HG02588 (cell line): ENCODE data around the gene PGP.
"Not testable (repeated sequence)": the region's sequence is repeated elsewhere in the genome, so short reads cannot be mapped to it uniquely, and the experiment has no call there.

ENCODE experiments used
- ATAC-seq: cut with Tn5 transposase; IDR thresholded peaks from one replicate; pipeline ENCODE4 v1.9.1; 2021; ENCODE audit warnings: mild to moderate bottlenecking, moderate library complexity; ENCODE audit not compliant: unreplicated experiment

PGP gene, protein sequence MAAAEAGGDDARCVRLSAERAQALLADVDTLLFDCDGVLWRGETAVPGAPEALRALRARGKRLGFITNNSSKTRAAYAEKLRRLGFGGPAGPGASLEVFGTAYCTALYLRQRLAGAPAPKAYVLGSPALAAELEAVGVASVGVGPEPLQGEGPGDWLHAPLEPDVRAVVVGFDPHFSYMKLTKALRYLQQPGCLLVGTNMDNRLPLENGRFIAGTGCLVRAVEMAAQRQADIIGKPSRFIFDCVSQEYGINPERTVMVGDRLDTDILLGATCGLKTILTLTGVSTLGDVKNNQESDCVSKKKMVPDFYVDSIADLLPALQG

DNA sequence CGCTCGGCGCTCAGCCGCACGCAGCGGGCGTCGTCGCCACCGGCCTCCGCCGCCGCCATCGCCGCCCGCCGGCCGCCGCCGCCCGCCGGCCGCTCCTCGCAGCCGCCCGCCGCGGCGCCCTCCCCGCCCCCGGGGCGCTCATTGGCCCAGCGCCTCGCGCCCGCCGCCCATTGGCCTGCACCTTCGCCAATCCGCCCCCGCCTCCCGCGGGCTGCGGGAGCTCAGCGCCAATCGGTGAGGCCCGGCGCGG is at the start of gene PGP:
TSS of gene PGP (minus strand) at position 122 of the 250 bp plus-strand sequence. CDS start at position 59, 63 bp downstream.
- peak; percentile 84 for ATAC-seq

DNA sequence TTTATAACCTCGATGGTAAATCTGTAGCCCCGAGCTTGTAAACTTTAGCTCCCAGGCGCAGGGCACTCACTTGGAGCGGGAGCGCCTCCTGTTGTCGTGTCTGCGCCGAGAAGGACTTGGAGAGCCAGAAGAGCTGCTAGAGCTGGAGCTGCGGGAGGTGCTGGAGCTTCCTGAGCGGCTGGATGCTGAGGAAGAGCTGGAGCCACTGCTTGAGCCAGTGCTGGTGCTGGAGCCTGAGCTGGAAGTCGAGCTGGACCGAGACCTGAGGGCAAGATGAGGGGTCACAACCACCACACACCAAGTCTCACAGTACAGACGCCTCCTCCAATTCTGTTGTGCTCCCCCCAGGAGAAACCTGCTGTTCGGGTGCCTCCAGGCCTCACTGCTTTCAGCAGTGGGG is 48.4 kb upstream of the PGP start:
- not testable (repeated sequence) for ATAC-seq

DNA sequence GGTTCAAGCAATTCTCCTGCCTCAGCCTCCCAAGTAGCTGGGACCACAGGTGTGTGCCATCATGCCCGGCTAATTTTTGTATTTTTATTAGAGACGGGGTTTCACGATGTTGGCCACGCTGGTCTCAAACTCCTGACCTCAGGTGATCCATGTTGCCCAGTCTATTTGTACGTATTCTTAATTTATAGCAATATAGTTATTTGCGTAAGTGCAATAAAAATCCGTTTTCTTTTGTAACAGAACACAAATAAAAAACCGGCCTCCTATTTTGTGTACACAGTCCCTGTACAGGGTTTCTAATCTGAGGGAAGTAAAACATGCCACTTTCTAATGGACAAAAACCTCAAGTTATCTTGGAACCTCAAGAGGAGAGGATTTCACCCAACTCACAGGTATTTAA is 45.6 kb upstream of the PGP start:
- no peak for ATAC-seq

DNA sequence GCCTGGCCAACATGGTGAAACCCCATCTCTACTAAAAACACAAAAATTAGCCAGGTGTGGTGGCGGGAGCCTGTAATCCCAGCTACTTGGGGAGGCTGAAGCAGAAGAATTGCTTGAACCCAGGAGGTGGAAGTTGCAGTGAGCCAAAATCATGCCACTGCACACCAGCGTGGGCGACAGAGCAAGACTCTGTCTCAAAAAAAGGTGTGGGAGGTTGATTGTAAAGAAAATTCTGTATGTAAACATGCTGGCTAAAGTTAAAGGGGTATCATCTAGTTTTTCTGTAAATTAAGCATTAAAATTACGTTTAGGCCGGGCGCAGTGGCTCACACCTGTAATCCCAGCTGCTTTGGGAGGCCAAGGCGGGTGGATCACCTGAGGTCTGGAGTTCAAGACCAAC is 43.9 kb upstream of the PGP start:
- not testable (repeated sequence) for ATAC-seq

DNA sequence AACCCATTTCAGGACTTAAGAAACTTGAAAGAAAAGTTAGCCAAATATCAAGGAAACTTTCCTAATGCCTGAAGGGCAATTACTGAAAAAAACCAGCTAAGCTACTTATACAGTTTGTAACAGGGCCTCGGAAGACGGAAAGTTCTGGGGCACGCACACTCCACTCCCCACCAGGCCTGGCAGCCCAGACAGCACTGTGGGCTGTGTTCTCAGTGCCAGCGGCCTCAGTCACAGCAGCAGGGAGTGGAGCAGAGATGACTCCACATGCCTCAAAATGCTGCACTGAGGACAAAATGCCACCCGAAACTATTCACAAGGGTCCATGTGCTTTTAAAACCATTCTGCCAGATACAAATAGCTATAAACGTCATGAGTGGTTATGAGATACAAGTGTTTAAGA is 43.1 kb upstream of the PGP start:
- ATAC-seq = no peak

DNA sequence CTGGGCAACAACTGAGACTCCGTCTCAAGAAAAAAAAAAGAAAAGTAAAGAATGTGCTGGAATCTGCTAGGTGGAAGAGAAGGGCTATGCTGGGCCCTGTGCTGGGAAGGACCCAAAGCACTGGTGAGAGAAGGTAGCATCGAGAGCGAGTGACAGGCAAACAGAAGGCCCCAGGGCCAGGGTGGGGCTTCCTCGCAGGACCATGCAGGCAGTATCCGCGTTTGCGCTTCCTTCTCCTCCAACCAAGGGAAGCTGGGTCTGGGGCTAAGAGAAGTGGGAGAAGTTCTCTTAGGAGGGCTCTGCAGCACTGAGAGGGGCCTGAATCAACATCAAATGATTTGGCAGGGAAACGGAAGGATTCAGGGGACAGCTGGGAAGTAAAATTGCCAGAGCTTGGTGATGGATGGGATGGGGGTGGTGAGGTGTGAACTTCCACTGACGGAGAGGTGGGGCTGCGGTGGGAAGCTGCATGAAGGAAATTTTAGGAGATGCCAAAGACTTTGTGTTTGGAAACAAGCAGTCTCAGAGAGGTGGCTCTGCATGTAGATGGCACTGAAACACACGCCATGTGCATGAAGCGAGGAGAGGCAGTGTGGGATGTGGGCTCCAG is 42.0 kb upstream of the PGP start:
- ATAC-seq = no peak

DNA sequence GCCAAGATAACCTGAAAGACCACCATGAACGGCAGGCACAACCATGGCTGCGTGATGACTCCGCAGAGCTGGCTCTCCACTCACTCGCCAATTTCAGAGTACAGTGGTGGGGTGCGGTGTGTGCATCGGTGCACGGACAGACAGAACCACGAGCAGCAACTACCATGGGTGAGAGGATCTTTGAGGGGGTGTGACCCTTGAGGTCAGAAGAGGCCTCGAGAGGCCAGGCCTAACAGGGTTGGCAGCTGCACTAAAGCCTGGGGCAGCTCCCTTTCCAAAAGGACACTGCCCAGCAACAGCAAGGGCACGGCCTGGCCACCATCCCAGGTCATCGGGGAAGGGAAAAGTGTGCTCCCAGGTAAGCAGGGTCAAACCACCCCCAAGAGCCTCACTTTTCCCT is 38.7 kb upstream of the PGP start:
- no peak for ATAC-seq

DNA sequence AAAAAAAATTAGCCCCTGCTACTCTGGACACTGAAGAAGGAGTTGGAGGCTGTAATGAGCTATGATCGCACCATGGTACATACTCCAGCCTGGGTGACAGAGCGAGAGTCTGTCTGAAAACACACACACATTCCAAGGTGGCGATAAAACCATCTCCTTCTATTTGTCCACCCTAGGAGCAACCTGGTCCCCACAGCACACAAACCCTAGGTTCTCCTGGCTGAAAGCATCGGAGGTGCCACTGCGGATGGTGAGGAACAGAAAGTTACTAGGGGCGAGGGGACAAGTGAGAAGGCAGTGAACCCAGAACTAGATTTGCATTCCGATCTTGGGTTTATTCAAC is 38.1 kb upstream of the PGP start:
- no peak for ATAC-seq

DNA sequence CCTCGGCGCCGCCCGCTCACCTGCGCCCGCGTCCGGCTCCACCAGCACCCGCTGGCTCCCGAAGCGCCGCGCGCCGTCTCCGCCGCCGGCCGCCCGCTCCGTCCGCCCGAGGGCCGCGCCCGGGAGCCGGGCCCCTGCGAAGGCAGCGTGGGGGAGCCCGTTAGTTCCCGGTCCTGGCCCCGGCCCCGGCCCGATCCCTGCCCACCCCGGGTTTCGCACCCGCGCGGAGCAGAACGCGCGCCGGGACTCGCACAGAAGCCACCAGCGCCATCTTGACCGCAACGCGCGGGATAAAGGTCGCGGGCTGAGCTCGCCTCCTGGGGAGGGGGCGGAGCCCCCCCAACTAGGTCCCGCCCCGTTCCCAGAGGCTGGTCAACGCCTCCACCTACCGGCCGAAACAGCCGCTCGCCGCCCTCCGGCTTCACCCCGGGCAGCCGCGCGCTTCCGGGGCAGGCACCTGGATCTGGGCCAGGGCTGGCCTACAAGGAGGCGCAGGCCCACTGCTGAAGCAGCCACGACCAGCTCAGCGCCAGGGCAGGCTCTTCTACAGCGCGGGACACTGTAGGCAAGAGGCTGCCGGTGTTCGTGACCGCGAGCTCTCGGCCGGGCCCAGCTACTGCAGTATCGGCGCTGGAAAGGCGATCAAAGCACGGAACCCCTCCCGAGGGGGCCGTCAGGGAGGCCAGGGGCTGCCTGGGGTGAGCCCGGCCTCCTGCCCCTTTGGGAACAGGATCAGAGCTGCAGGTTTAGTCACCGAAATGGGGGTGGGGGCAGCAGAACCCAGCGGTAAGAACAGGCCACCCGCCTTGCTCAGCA is 36.9 kb upstream of the PGP start, which contains the start of gene ECI1:
TSS of gene ECI1 (minus strand) at position 292 of the 816 bp plus-strand sequence. CDS start at position 271, 21 bp downstream.
- peak; percentile 87 for ATAC-seq

DNA sequence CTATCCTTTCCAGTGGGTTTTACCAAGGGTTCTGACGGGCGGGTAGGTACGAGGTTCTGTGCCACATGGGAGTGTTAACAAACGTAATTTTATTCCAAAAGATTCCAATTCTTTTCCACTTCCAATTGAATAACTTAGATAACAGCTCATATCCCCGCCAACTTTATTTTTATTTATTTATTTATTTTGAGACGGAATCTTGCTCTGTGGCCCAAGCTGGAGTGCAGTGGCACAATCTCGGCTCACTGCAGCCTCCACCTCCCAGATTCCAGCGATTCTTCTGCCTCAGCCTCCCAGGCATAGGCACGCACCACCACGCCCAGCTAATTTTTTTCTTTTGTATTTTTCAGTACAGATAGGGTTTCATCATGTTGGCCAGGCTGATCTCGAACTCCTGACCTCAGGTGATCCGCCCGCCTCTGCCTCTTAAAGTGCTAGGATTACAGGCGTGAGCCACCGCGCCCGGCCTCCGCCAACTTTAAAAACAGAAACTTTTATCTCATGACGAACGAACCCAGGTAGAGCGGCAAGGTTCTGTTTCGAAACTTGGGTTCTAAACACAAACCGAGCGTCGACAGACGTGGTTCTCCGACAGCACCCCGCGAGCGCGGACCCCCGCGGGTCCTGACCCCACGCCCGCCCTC is 36.1 kb upstream of the PGP start:
- ATAC-seq = no peak

DNA sequence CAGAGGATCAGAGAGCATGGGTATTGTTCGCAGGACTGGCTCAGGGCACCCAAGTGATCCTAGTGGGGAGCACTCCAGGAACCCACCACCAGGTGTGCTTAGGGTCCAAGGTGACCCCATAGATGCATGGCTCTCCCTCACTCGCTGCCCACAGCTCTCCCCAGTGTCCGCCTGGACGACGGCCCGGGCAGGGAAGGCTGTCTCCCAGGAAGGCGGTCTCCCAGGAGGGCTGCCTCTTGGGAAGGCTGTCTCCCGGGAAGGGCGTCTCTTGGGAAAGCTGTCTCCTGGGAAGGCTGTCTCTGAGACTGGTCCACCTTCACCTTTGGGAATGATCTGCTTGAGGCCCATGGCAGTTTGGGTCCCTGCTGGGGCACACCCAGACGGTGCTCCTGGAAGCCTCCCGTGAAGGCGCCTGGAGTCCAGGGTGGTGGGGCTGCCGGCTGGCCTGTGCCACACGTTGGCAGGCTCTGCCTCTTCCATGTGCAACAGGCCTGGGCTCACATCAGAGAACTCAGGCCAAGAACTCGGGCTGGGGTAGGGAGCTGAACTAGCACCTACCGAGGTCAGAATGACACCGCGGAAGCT is 31.8 kb upstream of the PGP start:
- no peak for ATAC-seq

DNA sequence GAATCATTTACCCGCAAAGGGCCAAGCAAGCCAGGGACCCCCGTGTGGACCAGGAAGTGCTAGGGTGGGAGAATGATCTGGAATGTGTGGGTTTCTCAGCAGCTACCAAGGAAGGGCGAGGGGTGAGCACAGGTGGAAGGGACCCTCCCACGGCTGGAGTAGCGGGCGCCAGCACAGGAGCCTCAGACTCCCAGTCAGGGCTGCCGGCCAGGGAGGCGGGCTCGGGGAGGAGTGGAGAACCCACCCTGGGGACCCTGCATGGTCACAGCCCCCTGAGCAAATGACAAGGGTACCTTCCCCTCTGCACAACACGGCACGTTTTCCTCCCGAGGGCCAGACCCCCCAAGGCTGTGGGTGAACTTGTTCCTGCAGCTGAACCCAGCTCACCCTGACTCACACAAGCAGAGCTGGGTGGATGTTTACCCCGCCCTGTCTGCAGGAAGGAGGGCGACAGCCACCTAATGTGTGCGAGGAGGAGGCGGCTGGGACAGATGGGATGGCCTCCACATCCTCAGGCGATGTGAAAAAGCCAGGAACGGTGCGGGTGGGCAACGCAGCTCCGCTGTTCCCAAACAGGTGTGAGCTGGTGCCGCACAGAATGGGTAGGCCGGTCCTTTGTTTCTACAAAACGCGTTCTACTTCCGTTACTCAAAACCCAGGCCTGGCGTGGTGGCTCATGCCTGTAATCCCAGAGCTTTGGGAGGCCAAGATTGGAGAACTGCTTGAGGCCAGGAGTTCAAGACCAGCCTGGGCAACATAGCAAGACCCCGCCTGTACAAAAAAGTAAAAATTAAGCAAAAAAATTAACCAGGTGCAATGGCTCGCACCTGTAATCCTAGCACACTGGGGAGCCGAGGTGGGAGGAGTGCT is 30.5 kb upstream of the PGP start:
- no peak for ATAC-seq

DNA sequence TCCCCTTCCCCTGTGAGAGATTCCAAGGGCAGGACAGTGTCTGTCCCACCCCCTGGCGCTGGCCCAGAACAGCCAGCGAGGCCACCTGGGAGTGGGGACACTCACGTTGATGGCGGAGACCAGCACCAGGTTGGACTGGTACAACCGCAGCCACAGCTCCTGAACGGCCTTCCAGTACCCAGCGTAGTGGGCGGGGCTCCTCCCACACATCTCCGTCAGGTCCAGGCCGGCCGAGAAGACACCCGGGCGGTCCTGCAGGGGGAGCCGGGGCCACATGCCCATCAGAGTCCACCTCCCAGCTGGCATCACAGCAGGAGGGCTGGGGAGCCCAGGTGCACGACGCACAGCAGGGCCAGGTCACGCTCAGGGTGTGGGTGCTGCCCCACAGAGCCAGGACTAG is 29.7 kb upstream of the PGP start:
- no peak for ATAC-seq

DNA sequence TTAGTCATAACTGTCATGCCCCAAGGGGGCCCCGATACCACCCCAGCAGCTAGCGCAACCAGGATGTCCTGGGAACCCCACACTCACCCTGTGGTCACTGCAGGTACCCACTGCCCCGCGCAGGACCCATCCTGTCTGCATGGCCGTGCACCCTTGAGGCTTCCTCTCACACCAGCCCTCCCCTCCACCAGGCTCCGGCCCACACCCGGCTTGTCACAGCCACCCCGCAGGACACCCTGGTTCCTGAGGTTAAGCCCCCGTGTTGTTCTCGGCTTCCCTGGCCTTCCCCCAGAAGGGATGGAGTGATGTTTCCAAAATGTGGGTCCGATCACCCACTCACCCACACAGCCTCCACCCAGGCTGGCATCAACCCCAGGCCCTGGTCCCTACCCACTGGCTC is 29.1 kb upstream of the PGP start:
- ATAC-seq = no peak

DNA sequence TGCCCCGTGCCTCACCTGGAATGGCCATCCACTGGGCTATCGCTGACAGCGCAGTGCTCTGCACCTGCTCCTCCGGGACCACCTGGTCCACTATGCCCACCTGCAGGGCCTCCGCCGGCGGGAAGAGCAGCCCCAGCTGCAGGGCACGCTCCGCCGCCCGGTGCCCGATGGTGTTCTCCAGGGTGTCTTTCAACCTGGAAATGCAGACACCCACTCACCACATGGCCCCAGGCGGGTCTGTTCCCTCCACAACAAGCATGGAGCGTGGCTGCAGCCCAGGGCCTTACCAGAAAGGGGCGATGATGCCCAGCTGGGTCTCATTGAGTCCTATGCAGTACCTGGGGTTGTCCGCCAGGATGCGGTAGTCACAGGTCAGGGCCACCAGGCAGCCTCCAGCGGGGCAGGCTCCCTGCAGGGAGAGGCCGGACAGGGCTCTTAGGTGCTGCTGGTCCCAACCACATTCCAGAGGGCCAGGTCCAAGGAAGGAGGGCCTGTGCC is 28.4 kb upstream of the PGP start:
- no peak for ATAC-seq

DNA sequence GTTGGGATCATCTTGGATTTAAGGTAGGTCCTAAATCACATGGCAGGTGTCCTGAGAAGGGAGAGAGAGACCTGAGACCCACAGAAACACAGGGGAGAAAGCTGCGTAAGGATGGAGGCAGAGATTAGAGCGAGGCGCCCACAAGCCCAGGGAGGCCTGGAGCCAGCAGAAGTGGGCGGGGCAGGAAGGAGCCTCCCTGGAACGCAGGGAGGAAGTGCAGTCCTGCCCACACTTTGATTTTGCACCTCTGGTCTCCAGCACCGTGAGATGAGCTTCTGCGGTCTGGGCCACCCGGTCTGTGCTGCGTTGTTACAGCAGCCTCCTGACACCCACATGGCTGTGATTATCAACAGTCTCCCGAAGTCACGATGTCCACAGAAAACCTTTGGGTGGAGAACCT is 28.0 kb upstream of the PGP start:
- no peak for ATAC-seq

DNA sequence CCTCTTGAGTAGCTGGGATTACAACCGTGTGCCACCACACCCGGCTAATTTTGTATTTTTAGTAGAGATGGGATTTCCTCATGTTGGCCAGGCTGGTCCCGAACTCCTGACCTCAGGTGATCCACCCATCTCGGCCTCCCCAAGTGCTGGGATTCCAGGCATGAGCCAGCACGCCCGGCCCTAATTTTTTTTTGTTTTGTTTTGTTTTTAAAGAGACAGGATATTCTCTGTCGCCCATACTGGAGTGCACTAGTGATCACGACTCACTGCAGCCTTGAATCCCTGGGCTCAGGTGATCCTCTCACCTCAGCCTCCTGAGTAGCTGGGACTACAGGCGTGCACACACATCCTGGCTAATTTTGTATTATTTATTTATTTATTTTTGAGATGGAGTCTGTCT is 25.7 kb upstream of the PGP start:
- ATAC-seq = not testable (repeated sequence)

DNA sequence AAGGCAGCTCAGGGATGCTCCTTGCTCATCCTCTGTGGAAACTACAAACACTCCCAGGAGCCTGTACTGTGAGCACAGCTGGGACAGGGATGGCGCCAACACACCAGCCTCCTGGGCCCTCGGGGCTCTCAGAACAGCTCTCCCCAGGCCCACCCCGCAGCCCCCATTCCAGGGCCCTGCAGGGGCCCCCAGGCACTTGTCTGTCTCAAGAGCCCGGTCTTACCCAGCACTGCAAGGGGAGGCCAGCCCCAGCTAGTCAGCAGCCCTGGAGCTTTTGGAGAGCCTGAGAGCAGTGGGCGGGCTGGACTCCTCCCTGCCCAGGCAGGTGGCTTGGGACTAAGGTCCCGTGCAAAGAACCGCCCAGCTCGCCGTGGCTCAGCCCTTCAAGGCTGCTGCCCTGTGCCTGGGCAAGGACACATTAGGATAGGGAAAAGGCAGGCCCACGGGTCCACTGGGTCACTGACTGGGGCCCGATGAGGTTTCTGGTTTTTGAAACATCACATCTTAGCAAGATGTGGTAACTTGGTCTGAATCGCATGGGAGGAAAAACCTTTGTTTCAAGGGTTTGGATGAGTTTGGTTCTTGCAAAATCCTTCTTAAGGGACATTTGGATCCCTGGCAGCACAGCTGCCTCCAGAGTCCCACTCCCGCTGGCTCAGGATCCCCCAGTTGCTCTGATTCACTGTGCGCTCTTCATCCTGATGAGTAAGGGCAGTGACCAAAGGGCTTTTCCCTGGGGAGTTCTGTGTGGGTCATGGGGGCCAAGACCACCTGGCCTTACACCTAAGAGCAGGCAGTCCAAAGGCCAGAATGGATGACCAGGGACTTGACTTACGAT is 24.4 kb upstream of the PGP start:
- ATAC-seq = no peak

DNA sequence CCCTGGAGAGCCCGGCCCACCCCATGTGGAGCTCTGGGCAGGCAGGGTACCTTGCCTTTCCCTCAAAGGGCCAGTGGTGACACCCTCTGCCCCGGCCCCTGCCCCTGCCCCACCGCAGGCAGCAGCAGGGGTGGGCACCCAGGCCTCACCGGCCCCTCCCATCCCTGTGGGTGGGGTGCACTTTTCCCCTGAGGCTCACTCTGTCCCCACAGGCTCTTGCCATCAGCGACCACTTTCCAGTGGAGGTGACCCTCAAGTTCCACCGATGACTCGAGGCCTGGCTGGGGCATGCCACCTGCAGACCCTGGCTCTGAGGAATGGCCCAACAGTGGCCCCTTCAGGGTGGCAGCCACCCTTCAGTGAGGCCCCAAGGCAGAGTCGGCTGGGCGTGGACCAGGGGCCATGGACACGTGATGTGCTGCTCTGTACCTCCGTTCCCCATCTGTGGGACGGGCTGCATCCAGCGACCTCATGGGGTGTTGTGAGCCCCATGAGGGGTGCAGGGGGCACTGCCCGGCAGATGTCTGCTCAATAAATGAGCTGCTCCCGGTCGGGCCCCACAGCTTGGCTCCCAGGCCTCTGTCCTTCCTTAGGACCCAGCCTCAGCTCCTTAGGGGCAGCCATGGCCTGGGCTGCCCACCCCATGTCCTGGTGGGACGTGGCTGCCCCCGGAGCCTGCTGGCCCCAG is 23.7 kb upstream of the PGP start:
- no peak for ATAC-seq
